HUDEP-2 (cell line): Measurements from ENCODE around the gene CD70.
"Not testable (repeated sequence)": the region's sequence is repeated elsewhere in the genome, so short reads cannot be mapped to it uniquely, and the experiment has no call there.

ENCODE experiments used
- DNase-seq, 76 experiments: peaks; one replicate each; lab custom pipeline; 2025; ENCODE audit not compliant: unreplicated experiment in 76 of 76; lab: John Stamatoyannopoulos, UW

Gene CD70

GRCh38 chr19:6598254-6598892 lies 7.4 kb upstream of the CD70 start:
- not testable (repeated sequence) for DNase-seq

GRCh38 chr19:6597471-6598253 lies 6.7 kb upstream of the CD70 start:
- DNase-seq = not testable (repeated sequence)

- no peak for DNase-seq
These were observed 5.7 kb upstream of the CD70 start for GRCh38 chr19:6596621-6597020.

- DNase-seq = no peak
These were observed 2.9 kb upstream of the CD70 start for GRCh38 chr19:6593651-6594416.

- peak in 26 of 76 experiments; percentile 10 to 83 (median 39) for DNase-seq
These were observed 608 bp downstream of the CD70 start for GRCh38 chr19:6590258-6590826.

- no peak for DNase-seq
These were observed 1.2 kb downstream of the CD70 start for GRCh38 chr19:6589711-6590257.

GRCh38 chr19:6588508-6589345 lies 2.2 kb downstream of the CD70 start:
- DNase-seq = peak in 13 of 76 experiments; percentile 18 to 65 (median 37)

GRCh38 chr19:6587998-6588507 lies 2.9 kb downstream of the CD70 start:
- DNase-seq = peak in 1 of 76 experiments; percentile 39

GRCh38 chr19:6587093-6587820 lies 3.7 kb downstream of the CD70 start:
- peak in 3 of 76 experiments; percentile 34 to 48 (median 37) for DNase-seq

GRCh38 chr19:6586726-6587092 lies 4.2 kb downstream of the CD70 start:
- no peak for DNase-seq

GRCh38 chr19:6586056-6586455 lies 4.9 kb downstream of the CD70 start:
- no peak for DNase-seq

- DNase-seq = not testable (repeated sequence)
These were observed 8.2 kb downstream of the CD70 start for GRCh38 chr19:6582515-6583484.

- DNase-seq = peak in 3 of 76 experiments; percentile 19 to 31 (median 29)
These were observed 10.6 kb downstream of the CD70 start for GRCh38 chr19:6580313-6580712.

GRCh38 chr19:6579450-6580178 lies 11.3 kb downstream of the CD70 start:
- DNase-seq = no peak

GRCh38 chr19:6577476-6578125 lies 13.3 kb downstream of the CD70 start:
- DNase-seq = peak in 74 of 76 experiments; percentile 35 to 97 (median 80)

- peak in 73 of 76 experiments; percentile 33 to 97 (median 76) for DNase-seq
These were observed 14.0 kb downstream of the CD70 start for GRCh38 chr19:6576869-6577475.
